ENCODE data around the gene TRMT2A.

- TF ChIP-seq CTCF (IDR thresholded peaks at IDR 0.05; ENCODE audit: low read length), result no peak
- no peak for TF ChIP-seq EZH2 (optimal IDR thresholded peaks at IDR 0.05; ENCODE audit: low read depth, low read length)
- no peak for TF ChIP-seq EZH2phosphoT487 (IDR thresholded peaks at IDR 0.05; ENCODE audit: low read length)
These were observed 8.9 kb downstream of the TRMT2A start for GRCh38 chr22:20107951-20108756.
